ENCODE results near the gene DCAKD. TPM values are rescaled to one million over a fixed set of nuclear protein-coding genes. Genes with fewer than 3 reads are reported as not detected.

Gene DCAKD
- total and polyA plus RNA-seq, 2 of the 8 experiments (the other 6 are each of a cell fraction or from before 2014, with no cell fraction given): 35.6 to 52.9 TPM

DNA sequence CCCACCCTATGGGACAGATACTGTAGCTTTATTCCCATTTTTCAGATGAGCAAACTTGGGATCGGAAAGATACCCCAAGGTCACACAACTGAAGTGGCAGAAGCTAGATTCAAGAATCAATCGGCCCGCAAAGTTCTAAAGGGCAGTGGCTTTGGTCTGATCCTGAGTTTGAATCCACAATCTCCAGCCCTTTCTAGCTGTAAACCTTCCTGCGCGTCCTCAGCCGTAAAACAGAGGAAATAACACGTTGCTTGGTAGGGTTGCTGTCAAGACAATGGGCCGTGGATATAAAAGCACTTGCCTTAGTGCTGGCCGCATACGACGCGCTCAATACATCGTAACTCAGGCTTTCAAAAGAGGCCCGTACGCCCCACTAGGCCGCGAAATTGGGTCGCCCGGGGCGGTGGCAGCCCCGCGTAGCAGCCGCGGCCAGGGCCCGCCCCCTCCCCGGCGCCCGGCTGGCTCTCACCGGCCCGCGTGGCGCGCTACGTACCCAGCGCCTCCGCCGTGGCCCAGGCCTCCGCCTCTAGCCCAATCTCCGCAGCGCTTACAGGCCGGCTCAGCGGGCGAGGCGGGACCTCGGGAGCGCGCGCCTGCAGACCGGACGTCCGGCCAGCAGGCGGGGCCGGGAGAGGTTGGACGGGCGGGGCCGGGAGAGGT is at the start of gene DCAKD (continued):
- TF ChIP-seq, protein P1, sequence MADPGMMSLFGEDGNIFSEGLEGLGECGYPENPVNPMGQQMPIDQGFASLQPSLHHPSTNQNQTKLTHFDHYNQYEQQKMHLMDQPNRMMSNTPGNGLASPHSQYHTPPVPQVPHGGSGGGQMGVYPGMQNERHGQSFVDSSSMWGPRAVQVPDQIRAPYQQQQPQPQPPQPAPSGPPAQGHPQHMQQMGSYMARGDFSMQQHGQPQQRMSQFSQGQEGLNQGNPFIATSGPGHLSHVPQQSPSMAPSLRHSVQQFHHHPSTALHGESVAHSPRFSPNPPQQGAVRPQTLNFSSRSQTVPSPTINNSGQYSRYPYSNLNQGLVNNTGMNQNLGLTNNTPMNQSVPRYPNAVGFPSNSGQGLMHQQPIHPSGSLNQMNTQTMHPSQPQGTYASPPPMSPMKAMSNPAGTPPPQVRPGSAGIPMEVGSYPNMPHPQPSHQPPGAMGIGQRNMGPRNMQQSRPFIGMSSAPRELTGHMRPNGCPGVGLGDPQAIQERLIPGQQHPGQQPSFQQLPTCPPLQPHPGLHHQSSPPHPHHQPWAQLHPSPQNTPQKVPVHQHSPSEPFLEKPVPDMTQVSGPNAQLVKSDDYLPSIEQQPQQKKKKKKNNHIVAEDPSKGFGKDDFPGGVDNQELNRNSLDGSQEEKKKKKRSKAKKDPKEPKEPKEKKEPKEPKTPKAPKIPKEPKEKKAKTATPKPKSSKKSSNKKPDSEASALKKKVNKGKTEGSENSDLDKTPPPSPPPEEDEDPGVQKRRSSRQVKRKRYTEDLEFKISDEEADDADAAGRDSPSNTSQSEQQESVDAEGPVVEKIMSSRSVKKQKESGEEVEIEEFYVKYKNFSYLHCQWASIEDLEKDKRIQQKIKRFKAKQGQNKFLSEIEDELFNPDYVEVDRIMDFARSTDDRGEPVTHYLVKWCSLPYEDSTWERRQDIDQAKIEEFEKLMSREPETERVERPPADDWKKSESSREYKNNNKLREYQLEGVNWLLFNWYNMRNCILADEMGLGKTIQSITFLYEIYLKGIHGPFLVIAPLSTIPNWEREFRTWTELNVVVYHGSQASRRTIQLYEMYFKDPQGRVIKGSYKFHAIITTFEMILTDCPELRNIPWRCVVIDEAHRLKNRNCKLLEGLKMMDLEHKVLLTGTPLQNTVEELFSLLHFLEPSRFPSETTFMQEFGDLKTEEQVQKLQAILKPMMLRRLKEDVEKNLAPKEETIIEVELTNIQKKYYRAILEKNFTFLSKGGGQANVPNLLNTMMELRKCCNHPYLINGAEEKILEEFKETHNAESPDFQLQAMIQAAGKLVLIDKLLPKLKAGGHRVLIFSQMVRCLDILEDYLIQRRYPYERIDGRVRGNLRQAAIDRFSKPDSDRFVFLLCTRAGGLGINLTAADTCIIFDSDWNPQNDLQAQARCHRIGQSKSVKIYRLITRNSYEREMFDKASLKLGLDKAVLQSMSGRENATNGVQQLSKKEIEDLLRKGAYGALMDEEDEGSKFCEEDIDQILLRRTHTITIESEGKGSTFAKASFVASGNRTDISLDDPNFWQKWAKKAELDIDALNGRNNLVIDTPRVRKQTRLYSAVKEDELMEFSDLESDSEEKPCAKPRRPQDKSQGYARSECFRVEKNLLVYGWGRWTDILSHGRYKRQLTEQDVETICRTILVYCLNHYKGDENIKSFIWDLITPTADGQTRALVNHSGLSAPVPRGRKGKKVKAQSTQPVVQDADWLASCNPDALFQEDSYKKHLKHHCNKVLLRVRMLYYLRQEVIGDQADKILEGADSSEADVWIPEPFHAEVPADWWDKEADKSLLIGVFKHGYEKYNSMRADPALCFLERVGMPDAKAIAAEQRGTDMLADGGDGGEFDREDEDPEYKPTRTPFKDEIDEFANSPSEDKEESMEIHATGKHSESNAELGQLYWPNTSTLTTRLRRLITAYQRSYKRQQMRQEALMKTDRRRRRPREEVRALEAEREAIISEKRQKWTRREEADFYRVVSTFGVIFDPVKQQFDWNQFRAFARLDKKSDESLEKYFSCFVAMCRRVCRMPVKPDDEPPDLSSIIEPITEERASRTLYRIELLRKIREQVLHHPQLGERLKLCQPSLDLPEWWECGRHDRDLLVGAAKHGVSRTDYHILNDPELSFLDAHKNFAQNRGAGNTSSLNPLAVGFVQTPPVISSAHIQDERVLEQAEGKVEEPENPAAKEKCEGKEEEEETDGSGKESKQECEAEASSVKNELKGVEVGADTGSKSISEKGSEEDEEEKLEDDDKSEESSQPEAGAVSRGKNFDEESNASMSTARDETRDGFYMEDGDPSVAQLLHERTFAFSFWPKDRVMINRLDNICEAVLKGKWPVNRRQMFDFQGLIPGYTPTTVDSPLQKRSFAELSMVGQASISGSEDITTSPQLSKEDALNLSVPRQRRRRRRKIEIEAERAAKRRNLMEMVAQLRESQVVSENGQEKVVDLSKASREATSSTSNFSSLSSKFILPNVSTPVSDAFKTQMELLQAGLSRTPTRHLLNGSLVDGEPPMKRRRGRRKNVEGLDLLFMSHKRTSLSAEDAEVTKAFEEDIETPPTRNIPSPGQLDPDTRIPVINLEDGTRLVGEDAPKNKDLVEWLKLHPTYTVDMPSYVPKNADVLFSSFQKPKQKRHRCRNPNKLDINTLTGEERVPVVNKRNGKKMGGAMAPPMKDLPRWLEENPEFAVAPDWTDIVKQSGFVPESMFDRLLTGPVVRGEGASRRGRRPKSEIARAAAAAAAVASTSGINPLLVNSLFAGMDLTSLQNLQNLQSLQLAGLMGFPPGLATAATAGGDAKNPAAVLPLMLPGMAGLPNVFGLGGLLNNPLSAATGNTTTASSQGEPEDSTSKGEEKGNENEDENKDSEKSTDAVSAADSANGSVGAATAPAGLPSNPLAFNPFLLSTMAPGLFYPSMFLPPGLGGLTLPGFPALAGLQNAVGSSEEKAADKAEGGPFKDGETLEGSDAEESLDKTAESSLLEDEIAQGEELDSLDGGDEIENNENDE (IDR thresholded peaks at IDR 0.05; ENCODE audit: insufficient replicate concordance, low read length): no peak
- TF ChIP-seq POLR2A (IDR thresholded peaks at IDR 0.05; ENCODE audit: control extremely low read depth in 1 of 2, low read depth in 2 of 2, low read length in 2 of 2) (peak in 1 of 2 experiments; percentile 67; a peak in 1 of 3 replicates), TAF1 (IDR thresholded peaks at IDR 0.05; ENCODE audit: low read depth, low read length) (peak; percentile 56; the same call in 1 of the 2 replicates), EGR1 (IDR thresholded peaks at IDR 0.05; ENCODE audit: borderline replicate concordance, low read depth, low read length) (peak; percentile 10; the same call in 1 of the 2 replicates), SAP30 (IDR thresholded peaks at IDR 0.05; ENCODE audit: insufficient read depth, insufficient replicate concordance, low read length) (no peak), CHD1 (IDR thresholded peaks at IDR 0.05; ENCODE audit: low read depth, low read length) (no peak), SIN3A (conservative IDR thresholded peaks at IDR 0.05 in 1 of 2, IDR thresholded peaks at IDR 0.05 in 1 of 2; ENCODE audit: low read depth in 1 of 2, low read length in 2 of 2) (peak in 1 of 2 experiments; percentile 69; a peak in 1 of 4 replicates), POLR2AphosphoS5 (IDR thresholded peaks at IDR 0.05; ENCODE audit: low read depth, low read length) (peak; percentile 42; the same call in 1 of the 2 replicates)
- TF ChIP-seq, protein P2, sequence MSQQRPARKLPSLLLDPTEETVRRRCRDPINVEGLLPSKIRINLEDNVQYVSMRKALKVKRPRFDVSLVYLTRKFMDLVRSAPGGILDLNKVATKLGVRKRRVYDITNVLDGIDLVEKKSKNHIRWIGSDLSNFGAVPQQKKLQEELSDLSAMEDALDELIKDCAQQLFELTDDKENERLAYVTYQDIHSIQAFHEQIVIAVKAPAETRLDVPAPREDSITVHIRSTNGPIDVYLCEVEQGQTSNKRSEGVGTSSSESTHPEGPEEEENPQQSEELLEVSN (IDR thresholded peaks at IDR 0.05): 0 out of 2 replicates have a peak, but pooled peaks have one; percentile 12
